Neural progenitor cell (in vitro differentiated cells): ENCODE measurements around the gene GPR107. TPM values are rescaled to one million over a fixed set of nuclear protein-coding genes. Genes with fewer than 3 reads are reported as not detected.

Experiments
- DNase-seq: peaks from one replicate; pipeline ENCODE4 v3.0.0-alpha.2; 2016; ENCODE audit warnings: low spot score
- H2AFZ ChIP-seq: fragments of 200-600 bp; sonication (generic); replicated peaks from 2 replicates; pipeline ENCODE4 v1.6.1; 2016; ENCODE audit warnings: antibody characterized with exemption
- H3F3A ChIP-seq: fragments of 200-600 bp; sonication (generic); 2 replicates; pipeline ENCODE4 v1.6.1; 2016; ENCODE audit warnings: antibody characterized with exemption, low read depth
- H3K27ac ChIP-seq: fragments of 200-600 bp; sonication (generic); 2 replicates; pipeline ENCODE4 v1.5.1; 2016; ENCODE audit warnings: mild to moderate bottlenecking
- H3K27me3 ChIP-seq: fragments of 200-600 bp; sonication (generic); 2 replicates; pipeline ENCODE4 v1.6.1; 2016; ENCODE audit warnings: mild to moderate bottlenecking, moderate library complexity
- H3K36me3 ChIP-seq: fragments of 200-600 bp; sonication (generic); 2 replicates; pipeline ENCODE4 v1.5.1; 2016
- H3K4me1 ChIP-seq: fragments of 200-600 bp; sonication (generic); 2 replicates; pipeline ENCODE4 v1.6.1; 2016; ENCODE audit warnings: mixed run types
- H3K4me2 ChIP-seq: fragments of 200-600 bp; sonication (generic); 2 replicates; pipeline ENCODE4 v1.6.1; 2016
- H3K4me3 ChIP-seq: fragments of 200-600 bp; sonication (generic); 2 replicates; pipeline ENCODE4 v1.5.1; 2016
- H3K79me2 ChIP-seq: fragments of 200-600 bp; sonication (generic); 2 replicates; pipeline ENCODE4 v1.6.1; 2016; ENCODE audit warnings: low read depth
- H3K9ac ChIP-seq: fragments of 200-600 bp; sonication (generic); 2 replicates; pipeline ENCODE4 v1.6.1; 2016
- H3K9me3 ChIP-seq: fragments of 200-600 bp; sonication (generic); 2 replicates; pipeline ENCODE4 v1.5.1; 2016; ENCODE audit warnings: low read depth
- H4K20me1 ChIP-seq: fragments of 200-600 bp; sonication (generic); 2 replicates; pipeline ENCODE4 v1.6.1; 2016; ENCODE audit warnings: low read depth
- H3K27ac Mint-ChIP-seq: 3 replicates; pipeline ENCODE4 v1.8.0; 2021; ENCODE audit warnings: mixed read lengths
- H3K27me3 Mint-ChIP-seq: 2 replicates; pipeline ENCODE4 v1.8.0; 2022; ENCODE audit warnings: low read depth, mild to moderate bottlenecking, inconsistent platforms, moderate library complexity, mixed read lengths; ENCODE audit not compliant: insufficient read depth
- H3K36me3 Mint-ChIP-seq: 3 replicates; pipeline ENCODE4 v1.8.0; 2021; ENCODE audit warnings: mixed read lengths
- H3K4me1 Mint-ChIP-seq: 3 replicates; pipeline ENCODE4 v1.8.0; 2021; ENCODE audit warnings: mixed read lengths
- H3K4me3 Mint-ChIP-seq: 3 replicates; pipeline ENCODE4 v1.8.0; 2021; ENCODE audit warnings: mild to moderate bottlenecking, moderate library complexity, mixed read lengths
- H3K9me3 Mint-ChIP-seq: 3 replicates; pipeline ENCODE4 v1.8.0; 2020; ENCODE audit warnings: mixed read lengths
- EZH2 ChIP-seq: fragments of 200-600 bp; sonication (generic); IDR thresholded peaks from 2 replicates; pipeline ENCODE4 v1.6.1; 2017; ENCODE audit warnings: antibody characterized with exemption, mild to moderate bottlenecking, moderate library complexity
- EZH2phosphoT487 ChIP-seq: fragments of 200-600 bp; sonication (generic); IDR thresholded peaks from 2 replicates; pipeline ENCODE4 v1.6.1; 2017; ENCODE audit warnings: antibody characterized with exemption
- total RNA-seq: library from RNA; depleted of rRNA; stranded (reverse); fragments of >200 nt; gene quantifications from 2 replicates; pipeline ENCODE4 v1.2.3, GENCODE V29; 2015; ENCODE audit warnings: low replicate concordance
- TF ChIP-seq, protein P1 (sequence below): fragments of 200-600 bp; sonication (generic); IDR thresholded peaks from 2 replicates; pipeline ENCODE4 v1.5.1; 2017; ENCODE audit warnings: antibody characterized with exemption, mild to moderate bottlenecking

Gene GPR107
- total RNA-seq, 1 donor from 2014 or later = 33.8 TPM

DNA sequence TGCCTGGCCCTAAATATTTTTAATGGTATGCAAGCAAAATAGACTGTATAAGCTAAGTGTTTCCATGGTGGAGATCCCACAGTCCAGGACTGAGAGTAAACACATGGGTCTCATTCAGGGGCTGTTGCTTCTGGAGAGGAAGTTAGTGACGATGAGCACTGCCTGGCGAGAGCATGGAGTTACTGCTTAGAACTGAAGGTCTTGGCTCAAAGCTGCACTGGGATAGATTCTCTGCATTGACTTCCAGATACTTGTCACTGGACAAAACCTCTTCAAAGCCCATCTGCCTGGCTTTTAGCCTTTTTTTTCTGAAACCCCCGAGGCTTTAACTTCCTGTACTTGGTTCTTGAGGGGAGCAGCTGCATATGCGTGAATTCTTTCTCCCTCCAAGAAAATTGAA lies 39.2 kb downstream of the GPR107 start:
- Mint-ChIP-seq H3K36me3 (peaks cover 28% of the 10 kb centered on the region), H3K27me3 (no peaks in the 10 kb centered on the region), H3K27ac (no peak overlapping the region), H3K9me3 (no peaks in the 10 kb centered on the region), H3K4me3 (no peak overlapping the region), H3K4me1 (no peaks in the 10 kb centered on the region)
- H3K9ac ChIP-seq = no peak overlapping the region
- H3K79me2 ChIP-seq = no peaks in the 10 kb centered on the region
- peaks cover 13% of the 10 kb centered on the region for H3K36me3 ChIP-seq
- no peak overlapping the region for H3K4me3 ChIP-seq
- H3K27me3 ChIP-seq = no peaks in the 10 kb centered on the region
- H2AFZ ChIP-seq = no peak overlapping the region
- TF ChIP-seq, protein P1, sequence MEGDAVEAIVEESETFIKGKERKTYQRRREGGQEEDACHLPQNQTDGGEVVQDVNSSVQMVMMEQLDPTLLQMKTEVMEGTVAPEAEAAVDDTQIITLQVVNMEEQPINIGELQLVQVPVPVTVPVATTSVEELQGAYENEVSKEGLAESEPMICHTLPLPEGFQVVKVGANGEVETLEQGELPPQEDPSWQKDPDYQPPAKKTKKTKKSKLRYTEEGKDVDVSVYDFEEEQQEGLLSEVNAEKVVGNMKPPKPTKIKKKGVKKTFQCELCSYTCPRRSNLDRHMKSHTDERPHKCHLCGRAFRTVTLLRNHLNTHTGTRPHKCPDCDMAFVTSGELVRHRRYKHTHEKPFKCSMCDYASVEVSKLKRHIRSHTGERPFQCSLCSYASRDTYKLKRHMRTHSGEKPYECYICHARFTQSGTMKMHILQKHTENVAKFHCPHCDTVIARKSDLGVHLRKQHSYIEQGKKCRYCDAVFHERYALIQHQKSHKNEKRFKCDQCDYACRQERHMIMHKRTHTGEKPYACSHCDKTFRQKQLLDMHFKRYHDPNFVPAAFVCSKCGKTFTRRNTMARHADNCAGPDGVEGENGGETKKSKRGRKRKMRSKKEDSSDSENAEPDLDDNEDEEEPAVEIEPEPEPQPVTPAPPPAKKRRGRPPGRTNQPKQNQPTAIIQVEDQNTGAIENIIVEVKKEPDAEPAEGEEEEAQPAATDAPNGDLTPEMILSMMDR = no peak
- no peak for TF ChIP-seq EZH2
- H3F3A ChIP-seq = no peaks in the 10 kb centered on the region
- H4K20me1 ChIP-seq = no peaks in the 10 kb centered on the region
- no peak for DNase-seq
- no peaks in the 10 kb centered on the region for H3K9me3 ChIP-seq
- no peaks in the 10 kb centered on the region for H3K4me1 ChIP-seq
- no peak overlapping the region for H3K4me2 ChIP-seq
- H3K27ac ChIP-seq = no peak overlapping the region

DNA sequence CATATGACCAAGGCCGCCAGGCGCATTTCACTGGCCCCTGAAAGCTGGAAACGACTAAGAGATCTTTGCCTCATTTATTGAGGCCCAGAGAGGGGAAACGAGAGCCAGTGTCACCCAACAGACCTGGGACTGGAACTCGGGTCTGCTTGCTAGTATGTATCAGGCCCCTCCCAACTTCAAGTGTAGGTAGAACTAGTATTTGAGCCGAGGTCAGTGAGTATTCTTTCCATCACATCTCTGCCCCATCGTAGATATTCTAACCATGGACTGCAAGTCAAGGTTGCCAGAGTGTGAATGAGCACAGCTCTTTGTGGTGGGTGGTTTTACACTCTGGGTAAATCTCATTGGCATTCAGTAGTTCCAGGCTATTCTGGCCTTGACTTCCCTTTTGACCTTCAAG lies 42.2 kb downstream of the GPR107 start:
- Histone ChIP-seq H3K36me3 (peaks cover 9% of the 10 kb centered on the region), H4K20me1 (no peaks in the 10 kb centered on the region), H3K4me1 (no peaks in the 10 kb centered on the region), H3K27me3 (no peaks in the 10 kb centered on the region), H2AFZ (no peak overlapping the region), H3K4me3 (no peak overlapping the region), H3K27ac (no peak overlapping the region), H3K79me2 (no peaks in the 10 kb centered on the region), H3K9me3 (no peaks in the 10 kb centered on the region), H3K9ac (no peak overlapping the region), H3F3A (peaks cover 5% of the 10 kb centered on the region), H3K4me2 (no peak overlapping the region)
- DNase-seq = no peak
- Mint-ChIP-seq H3K27me3 (peaks cover 2% of the 10 kb centered on the region), H3K4me3 (no peak overlapping the region), H3K9me3 (no peaks in the 10 kb centered on the region), H3K36me3 (peaks cover 23% of the 10 kb centered on the region), H3K27ac (no peak overlapping the region), H3K4me1 (no peaks in the 10 kb centered on the region)
- TF ChIP-seq EZH2 = no peak
- no peak for TF ChIP-seq EZH2phosphoT487
- TF ChIP-seq, protein P1 = no peak

DNA sequence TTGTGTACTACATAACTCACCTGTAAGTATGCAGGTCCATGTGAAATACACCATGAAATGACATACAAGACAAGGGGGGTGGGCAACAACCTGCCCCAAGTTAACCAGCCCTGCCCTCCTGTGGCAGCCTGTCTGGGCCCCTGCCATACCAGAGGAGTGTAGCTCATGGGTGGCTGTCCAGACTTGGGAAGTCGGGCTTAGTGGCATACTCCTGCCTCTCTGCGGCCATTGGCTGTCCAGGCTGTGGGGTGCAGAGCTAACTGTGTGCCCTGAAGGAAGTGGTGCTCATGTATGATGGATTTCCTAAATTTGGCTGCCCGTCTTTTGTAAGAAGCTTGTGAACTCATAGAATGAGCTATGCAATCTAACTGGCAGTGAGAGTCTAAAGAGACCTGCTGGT lies 47.0 kb downstream of the GPR107 start:
- Histone ChIP-seq H2AFZ (no peak overlapping the region), H3F3A (peaks cover 5% of the 10 kb centered on the region), H3K79me2 (no peaks in the 10 kb centered on the region), H3K9ac (no peak overlapping the region), H3K27ac (no peak overlapping the region), H3K9me3 (no peaks in the 10 kb centered on the region), H4K20me1 (no peaks in the 10 kb centered on the region), H3K4me2 (no peak overlapping the region), H3K4me3 (no peak overlapping the region), H3K27me3 (no peaks in the 10 kb centered on the region), H3K4me1 (no peaks in the 10 kb centered on the region), H3K36me3 (no peaks in the 10 kb centered on the region)
- Mint-ChIP-seq H3K4me3 (no peak overlapping the region), H3K27ac (no peak overlapping the region), H3K4me1 (no peaks in the 10 kb centered on the region), H3K27me3 (peaks cover 4% of the 10 kb centered on the region), H3K36me3 (peaks cover 15% of the 10 kb centered on the region), H3K9me3 (no peaks in the 10 kb centered on the region)
- no peak for TF ChIP-seq EZH2phosphoT487
- TF ChIP-seq EZH2 = no peak
- TF ChIP-seq, protein P1 = no peak
- no peak for DNase-seq
